ENCODE data around the gene CENPU. TPM values are rescaled to one million over a fixed set of nuclear protein-coding genes. Genes with fewer than 3 reads are reported as not detected.

Gene CENPU
- total RNA-seq, 1 experiment from 2014 or later, result 52.7 TPM

DNA sequence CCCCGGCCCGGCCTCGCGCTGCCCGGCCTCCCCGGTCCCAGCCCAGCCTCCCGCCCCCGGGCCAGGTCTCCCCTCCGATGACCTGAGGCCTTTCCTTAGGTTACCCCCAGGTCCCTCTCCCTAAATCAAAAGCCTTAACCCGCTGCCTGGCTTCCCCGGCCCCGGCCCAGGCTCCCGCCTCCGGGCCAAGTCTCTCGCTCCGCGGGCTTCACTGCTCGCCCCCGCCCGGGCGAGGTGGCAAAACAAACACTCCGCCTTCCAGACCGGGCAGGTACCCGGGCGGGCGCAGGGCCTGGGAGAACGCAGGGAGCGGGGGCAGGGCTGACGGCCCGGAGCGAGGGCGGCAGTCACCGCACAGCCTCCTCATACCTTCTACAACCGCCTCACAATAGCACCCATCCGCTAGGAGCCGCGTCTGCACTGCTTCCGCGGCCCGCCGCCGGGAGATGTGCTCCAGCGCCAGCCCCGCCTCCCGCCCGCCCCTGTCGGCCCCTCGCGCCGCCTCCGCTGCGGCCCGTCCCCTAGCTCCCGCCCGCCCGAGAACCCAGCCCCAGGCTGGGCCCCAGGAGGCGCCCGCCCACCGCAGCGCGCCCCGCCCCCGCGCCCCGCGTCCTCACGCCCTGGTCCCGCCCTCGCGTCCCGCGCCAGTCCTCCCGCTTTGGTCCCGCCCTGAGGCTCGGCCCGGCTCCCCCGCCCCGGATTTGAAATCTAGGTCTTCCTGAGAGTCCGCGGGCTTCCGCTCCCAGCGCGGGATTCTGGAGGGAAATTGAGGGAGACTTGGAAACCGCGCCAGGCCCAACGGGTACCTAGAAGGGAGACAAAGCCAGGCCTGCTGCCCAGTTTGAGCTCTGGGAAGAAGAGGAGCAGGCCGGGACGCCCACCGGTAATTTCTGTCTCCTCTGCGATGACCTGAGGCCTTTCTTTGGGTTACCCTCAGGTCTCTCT lies 84.6 kb downstream of the CENPU start, which contains the start of the genes CASP3 and PRIMPOL:
CASP3 (minus strand) TSS at position 422 of the 945 bp plus-strand sequence. CDS start 10,994 bp downstream, outside the sequence.
PRIMPOL (plus strand) TSS at position 713 of the 945 bp plus-strand sequence. CDS start 7,403 bp downstream, outside the sequence.
- in situ Hi-C loops (cut with HindIII; ENCODE audit: low sequenced_read_pairs), result no loop called here
- DNase-seq (ENCODE audit: low spot score), result peak; percentile 97

DNA sequence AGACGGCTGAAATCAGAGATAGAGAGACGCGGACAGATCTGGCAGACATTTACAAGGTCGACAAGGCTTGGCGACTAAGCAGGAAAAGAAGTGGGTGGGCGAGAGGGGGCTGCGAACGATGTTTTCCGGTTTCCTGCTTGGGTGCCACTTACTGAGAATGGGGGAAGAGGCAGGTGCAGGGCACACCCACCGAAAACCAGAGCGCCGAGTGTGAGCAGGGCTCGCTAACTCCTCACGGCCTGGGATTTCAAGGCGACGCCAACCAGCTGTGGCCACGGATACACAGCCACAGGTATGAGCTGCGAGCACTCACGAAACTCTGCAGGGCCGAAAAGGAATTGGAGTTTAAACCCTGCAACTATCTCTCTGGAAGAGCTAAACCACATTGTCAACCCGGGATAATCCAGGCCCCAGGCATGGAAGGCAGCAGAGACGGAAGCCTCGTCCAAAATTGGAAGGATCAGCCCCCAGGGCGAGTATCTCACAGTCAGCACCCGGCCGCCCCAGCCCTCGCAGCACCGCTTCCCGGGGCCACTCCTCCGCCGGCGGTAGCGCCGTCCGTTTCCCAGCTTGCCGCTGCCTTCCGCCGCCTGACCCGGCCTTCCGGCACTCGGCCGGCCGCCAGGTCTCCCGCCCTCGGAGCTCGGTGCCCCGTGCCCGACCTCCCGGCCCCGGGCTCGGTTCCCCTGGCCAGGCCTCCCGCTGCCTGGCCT lies 85.4 kb downstream of the CENPU start:
- peak; percentile 51 for DNase-seq (ENCODE audit: low spot score)
- in situ Hi-C loops (cut with HindIII; ENCODE audit: low sequenced_read_pairs), result no loop called here

DNA sequence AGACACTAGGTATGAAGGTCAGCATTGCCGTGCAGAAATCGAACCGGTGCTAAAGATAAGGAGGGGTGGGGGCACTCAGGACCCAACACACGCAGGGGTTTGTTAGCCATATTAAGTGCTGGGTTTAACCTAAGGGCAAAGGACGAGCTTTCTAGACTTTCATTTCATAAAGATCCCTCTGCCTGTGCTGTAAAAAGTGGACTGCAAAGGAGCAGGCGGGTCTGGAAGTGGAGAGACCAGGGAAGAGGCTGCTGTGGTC lies 85.9 kb downstream of the CENPU start:
- DNase-seq (ENCODE audit: low spot score), result peak; percentile 38
- in situ Hi-C loops (cut with HindIII; ENCODE audit: low sequenced_read_pairs), result no loop called here

DNA sequence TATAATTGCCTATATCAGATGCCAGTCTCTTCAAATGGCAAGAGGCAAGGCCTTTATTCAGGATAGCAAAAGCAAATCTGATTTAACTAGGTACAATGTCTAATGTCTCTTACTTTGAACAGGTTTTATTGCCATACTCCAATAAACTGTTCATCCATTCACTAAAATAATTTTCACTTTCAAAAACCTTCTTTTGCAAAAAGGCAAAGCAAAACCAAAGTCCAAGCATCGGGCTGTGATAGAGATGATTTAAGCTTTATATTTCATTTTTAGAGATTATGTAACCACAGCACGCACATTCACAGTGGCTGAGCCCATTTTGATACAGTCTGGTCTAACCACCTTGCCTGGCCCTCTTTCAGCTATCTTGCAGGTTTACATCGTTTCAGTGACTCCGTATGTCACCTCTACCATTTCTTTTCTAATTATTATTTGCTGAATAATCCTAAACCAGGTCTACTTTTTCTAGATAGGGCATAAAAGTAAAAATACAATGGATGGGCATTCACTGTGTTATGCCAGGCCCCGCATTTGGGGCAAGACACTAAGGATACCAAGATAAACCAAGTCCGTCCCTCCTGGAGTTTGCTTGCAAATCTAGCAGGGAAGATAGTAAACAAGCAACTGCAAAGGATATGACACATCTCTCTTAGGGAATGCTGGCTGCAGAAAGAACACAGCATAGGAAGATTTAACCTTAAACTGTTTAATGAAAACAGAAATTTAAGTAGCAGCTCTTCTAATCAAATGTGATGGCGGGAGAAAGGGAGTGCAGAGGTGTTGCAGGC lies 86.4 kb downstream of the CENPU start:
- in situ Hi-C loops (cut with HindIII; ENCODE audit: low sequenced_read_pairs), result no loop called here
- peak; percentile 64 for DNase-seq (ENCODE audit: low spot score)

DNA sequence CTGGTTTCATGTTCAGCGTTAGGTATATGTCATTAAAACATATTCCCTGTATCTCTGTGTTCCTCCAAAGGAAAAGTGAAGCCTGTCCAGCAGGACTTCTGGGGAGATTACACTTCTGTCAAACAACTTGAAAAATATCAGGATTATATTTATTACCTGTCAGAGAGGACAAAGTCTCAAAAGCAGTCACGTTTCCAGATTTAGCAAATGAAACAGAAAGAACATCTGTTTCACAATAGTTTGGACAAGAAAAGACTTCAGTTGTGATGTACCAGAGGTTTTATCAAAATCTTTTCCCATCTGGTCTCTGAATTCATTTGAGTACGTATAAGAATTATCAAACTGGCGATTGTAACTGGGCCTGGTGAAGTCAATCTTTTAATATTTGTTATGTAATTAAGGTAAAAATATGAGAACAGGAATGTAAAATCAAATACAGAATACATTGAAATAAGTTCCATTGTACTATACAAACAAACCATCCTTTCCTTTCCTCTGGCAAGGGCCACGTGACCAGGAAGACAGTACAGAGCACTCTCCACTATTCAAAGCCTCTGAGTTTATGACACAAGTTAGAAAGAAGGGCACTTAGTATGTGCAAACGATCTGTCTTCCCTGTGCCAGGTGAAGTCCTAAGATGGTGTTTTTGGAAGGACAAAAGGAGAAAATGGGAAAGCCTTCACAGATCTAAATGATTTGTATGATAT lies 87.8 kb downstream of the CENPU start:
- in situ Hi-C loops (cut with HindIII; ENCODE audit: low sequenced_read_pairs), result no loop called here
- peak; percentile 58 for DNase-seq (ENCODE audit: low spot score)

DNA sequence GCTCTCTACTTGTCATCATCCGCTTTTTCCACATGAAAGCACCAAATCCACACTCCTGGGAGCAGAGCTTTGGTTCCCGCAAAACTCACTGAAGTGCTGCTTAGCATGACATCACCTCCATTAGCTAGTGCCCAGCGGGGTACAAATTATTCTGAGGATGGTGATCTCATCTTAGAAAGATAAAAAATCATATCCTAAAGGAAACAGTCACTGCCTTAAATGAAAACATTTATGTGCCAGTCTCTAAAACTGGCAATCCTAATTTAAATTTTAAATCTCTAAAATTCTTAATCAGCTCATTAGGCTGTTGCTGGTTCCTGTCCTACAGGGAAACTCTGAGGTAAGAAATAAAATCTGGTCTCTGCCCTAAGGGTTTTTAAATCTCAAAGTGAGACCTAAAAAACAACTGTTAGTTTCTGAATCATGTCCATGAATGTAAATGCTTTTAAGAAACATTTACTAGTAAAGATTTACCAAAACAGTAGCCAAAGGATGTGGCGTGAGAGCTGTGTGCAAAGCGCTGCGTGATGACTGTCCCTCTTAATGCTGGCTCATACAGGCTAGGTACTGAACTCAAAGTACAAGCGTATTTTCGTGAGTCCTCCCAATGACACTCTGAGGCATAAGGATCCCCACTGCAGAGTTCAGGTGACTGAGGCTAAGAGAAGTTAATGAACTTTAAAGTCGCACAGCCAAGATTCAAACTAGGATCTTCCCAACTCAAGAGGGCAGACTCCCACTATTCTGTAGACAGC lies 89.2 kb downstream of the CENPU start:
- in situ Hi-C loops (cut with HindIII; ENCODE audit: low sequenced_read_pairs), result no loop called here

More for the DNA sequence above, 89.2 kb downstream of the CENPU start:
- peak; percentile 41 for DNase-seq (ENCODE audit: low spot score)

Other genes with a start within 250 kb of the CENPU start
- 50.4 and 63.7 TPM in 2 replicates for gene CASP3, start 84.6 kb downstream of the CENPU start, total RNA-seq (2014; rRNA removed; shearing (Covaris generic))
- gene PRIMPOL, start 84.4 kb downstream of the CENPU start, total RNA-seq (2014; rRNA removed; shearing (Covaris generic)), result 17.4 and 18.0 TPM in 2 replicates
- 3.8 and 5.3 TPM in 2 replicates for gene ACSL1, start 91.9 kb upstream of the CENPU start, total RNA-seq (2014; rRNA removed; shearing (Covaris generic))